ENCODE results near the gene SLC4A9.
A peak's percentile ranks its signal among the peaks of the same experiment; 100 is the strongest.
"Not testable (repeated sequence)": the region's sequence is repeated elsewhere in the genome, so short reads cannot be mapped to it uniquely, and the experiment has no call there.

The SLC4A9 gene

DNA sequence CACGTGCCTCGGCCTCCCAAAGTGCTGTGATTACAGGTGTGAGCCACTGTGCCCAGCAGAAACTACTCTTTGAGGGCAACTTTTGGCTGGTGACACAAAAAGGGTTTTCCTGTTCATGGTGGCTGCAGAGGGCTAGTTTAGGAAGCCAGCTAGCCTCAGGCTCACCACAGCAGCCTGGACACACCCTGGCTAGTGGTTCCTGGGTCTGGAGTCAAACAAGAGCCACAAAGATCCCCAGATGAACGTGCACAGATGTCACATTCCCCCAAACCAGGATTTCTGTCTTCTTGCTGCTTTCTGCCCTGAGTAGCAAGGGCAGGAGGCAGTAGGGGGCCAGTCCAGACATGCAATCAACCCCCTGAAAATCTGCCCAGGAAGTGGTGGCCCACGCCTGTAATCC, 20.4 kb upstream of the SLC4A9 start:
- DNase-seq (ENCODE audit: low spot score) = no peak

DNA sequence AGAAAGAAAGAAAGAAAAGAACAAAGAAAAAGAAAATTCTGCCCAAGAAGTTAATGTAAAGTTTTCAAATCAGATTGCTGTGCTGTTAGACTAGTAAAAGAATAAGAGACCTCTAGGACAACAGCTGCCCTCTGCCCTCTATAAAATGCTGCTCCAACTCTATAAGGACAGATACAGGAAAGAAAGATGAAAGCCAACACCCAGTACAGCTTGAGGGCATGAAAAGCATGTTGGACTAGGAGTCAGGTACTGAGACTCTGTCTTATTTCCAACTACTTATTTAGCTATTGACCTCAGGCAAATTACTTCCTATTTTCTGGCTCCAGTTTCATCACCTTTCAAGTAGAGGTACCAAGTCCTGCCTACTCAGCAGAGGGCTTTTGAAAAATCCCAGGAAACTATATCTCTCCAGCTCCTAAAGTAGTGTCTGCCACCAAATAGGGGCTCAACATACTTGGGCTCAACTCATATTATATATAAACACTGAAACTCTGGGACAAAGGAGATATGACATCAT, 19.3 kb upstream of the SLC4A9 start:
- DNase-seq (ENCODE audit: low spot score) = no peak

DNA sequence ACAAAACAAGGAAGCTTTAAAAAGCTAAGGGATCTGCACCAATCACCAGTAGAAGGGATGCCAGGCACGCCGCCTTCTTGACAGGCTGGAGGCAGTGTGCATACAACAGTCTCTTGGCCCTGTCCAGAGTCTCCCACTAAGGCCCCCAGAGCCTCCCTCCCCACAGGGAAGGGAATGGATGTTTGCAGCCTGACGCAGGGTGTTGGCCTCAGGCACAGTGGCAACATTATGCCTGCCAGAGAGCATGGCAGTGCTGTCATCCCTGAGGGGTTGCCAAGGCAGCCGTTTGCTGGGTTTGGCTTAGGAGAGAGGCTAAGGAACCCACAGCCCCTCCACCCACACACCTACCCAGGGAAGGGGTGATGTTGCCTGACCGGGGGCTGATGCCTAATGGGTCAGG, 18.4 kb upstream of the SLC4A9 start:
- DNase-seq (ENCODE audit: low spot score) = no peak

DNA sequence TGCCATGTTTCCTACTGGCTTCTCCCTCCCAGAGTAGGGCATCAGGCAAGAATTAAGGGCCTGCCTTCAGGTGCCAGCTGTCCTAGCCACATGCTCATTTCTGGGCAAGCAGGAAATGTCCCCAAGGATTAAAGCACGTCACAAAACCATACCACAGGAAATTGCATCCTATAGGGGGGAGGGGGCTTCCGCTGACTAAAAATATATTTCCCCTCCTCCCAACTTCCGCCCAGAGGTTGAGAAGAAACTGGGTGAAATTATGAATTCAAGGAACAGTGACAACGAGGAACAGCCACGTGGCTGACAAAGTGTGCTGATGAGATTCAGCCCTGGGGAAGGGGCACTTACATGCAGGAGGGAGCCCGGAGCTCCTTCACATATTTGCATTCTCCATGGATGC, 17.7 kb upstream of the SLC4A9 start:
- no peak for DNase-seq (ENCODE audit: low spot score)

DNA sequence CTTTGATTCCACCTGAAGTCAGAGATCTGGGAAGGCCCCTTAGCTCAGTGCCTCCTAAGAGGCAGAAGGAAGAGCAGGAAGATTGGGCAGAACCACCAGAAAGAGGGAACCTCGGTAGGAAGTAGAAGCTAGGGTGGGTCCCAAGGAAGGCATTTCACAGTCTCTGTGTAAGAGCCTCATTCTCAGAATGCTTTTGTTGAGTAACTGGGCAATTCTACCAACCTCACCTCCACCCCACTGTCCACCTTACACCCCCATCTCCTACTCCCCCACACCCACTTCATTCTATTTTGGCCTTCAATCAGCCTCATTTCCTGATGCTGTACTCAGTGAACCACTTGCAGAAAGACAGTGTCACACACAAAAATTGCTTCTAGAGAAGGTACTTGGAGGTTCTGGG, 17.1 kb upstream of the SLC4A9 start:
- DNase-seq (ENCODE audit: low spot score) = no peak

DNA sequence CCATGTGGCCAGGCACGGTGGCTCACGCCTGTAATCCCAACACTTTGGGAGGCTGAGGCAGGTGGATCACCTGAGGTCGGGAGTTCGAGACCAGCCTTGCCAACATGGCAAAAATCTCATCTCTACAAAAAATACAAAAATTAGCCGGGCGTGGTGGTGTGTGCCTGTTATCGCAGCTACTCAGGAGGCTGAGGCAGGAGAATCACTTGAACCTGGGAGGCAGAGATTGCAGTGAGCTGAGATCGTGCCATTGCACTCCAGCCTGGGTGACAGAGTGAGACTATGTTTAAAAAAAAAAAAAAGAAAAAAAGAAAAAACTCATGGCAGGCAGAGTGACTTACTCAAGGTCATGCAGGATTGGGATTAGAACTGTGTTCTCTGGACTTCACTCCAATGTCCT, 16.1 kb upstream of the SLC4A9 start:
- not testable (repeated sequence) for DNase-seq (ENCODE audit: low spot score)

DNA sequence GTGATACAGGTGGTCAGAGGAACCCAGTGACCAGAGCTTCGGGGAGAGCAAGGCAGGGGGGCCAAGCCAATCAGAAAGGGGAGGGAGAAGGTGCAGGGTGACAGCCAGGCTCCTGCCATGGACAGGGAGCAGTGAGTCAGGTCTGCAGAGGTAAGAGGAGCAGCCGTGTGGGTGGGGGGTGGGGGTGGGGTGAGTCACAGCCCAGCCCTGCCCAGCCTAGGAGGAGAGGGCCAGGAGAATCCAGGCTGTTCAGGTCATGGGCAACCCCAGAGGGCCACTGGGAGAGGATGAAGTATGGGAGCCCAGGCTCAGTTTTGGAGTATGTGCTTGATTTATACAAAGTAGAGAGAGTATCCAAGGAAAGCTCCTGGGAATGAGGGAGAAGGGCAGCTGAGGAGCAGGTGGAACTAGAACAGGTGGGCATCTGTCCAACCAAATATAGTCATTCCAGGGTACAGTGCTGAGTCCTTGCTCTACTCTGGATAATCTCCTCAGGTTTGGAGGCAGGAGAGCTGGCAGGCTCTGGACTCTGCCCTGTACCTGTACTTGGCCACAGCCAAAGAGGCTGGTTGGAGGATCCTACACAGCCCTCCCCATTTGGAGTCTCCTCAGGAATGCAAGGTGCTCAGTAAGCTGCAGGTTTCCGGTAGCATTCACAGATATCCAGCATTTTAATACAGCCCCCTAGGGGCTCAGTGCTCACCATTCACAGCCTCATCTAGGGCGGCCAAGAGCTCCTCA, 15.1 kb upstream of the SLC4A9 start:
- DNase-seq (ENCODE audit: low spot score) = no peak

DNA sequence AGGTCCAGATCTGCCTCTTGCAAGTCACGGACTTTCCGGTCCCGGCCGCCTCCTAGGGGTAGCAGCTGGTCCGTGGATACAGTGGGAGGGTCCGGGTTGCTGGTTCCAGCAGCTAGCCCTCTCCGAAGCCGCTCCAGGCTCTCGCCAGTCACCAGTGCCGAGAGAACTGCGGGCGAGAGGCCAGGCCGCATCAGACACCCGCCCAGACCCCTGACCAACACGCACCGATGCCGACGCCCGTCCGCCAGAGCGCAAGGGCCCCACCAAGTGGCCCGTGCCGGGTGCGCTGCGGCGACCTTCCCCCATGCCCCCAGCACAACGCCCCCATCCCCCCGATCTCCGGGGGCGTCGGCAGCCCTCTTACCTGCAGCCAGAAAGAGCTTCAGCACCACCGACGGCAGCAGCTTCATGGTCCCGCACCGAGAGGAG, 14.1 kb upstream of the SLC4A9 start:
- DNase-seq (ENCODE audit: low spot score) = no peak

DNA sequence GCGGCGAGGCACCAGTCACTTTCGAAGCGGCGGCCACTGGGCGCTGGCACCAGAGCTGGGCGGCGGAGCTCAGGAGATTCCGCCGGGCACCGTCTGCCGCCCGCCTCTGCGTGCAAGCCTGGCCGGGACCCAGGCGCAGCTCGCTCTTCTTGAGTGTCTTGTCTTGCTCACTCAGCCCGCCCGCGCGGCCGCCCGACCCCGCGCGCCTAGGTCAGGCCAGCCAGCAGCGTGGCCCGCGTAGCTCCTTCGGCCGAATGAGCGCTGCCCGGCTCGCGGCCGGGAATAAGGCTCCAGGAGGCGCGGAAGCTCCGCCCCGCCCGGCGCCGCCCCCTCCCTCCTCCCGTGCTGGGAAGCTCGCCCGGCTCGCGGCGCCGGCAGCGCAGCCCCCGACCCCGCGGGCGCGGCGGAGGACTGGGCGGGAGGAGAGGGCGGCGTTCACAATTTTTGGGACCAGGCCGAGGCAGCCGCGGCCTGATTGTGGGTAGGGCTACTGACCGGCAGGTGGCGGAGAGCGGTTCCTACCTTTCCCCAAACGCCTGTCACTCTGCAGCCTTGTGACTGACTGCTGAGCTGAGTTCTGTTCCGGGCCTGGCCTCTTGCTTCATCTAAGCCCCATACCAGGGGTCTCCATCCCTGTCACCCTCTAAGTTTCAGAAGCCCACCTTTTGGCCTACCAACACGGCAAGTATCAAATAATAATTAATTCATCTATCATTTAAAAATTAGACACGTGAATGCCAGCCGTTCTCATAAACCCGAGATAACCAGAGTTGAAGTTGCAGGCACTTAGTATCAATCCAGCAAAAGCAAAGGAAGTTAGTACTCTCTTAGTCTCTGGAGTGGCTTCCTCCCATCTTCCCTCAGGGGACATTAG, 13.4 kb upstream of the SLC4A9 start, which contains the start of gene HBEGF:
Gene HBEGF (minus strand): TSS at position 256 of the 874 bp plus-strand sequence. CDS start 275 bp downstream, outside the sequence.
- peak; percentile 54 for DNase-seq (ENCODE audit: low spot score)

DNA sequence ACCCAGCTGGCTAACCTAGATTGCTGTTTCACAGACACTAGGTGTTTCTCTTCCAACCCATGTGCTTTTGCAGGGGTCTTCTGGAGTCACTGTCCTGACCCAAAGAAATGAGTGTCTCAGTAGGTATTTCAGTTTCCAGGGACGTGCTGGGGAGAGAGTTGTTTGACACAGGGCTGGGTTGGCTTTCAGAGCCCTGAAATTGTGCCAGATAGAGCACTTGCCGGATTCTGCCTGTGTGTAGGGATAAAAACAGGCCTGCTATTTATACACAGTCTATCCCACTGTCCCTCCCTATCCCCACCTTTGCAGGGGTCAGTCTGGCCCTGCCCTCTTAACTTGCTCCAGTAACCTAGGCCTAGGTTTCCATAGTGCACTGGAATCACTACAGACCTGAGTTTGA, 12.6 kb upstream of the SLC4A9 start:
- DNase-seq (ENCODE audit: low spot score) = no peak

DNA sequence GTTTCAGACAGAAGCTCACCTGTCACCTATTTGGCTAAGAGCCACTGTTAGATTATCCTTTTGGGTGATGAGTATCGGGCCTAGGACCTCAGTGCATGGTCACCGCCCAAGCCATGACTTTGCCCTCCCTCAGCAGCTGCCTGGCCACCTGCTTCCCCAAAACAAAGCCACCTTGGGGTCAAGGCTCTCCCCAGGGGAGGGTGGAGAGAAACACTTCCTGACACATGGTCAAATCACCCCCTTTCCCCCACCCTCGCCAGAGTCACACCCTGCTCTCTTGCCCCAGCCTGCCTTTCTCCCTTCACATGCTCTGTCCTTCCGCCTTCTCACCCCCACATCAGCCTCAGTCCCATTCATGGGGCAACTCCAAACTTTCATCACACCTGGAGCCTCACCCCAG, 11.9 kb upstream of the SLC4A9 start:
- DNase-seq (ENCODE audit: low spot score) = no peak

DNA sequence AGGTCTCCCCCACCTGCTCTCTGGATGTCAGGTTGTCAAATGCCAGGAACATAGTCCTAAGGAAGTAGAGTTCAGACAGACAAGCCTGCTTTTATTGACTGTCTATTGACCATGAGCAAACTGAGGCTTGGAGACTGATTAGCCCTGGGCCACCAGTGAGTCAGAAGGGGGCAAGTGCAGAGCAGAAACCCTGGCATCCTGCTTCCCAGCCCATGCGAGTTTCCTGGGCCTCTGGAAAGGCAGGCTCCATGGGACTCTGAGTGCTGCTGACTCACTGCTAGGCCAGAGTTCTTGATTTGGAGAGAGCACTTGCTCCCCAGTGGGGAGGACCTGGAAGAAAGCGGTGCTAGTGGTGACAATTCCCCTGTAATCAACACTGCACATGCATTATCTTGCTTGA, 10.8 kb upstream of the SLC4A9 start:
- DNase-seq (ENCODE audit: low spot score) = no peak

DNA sequence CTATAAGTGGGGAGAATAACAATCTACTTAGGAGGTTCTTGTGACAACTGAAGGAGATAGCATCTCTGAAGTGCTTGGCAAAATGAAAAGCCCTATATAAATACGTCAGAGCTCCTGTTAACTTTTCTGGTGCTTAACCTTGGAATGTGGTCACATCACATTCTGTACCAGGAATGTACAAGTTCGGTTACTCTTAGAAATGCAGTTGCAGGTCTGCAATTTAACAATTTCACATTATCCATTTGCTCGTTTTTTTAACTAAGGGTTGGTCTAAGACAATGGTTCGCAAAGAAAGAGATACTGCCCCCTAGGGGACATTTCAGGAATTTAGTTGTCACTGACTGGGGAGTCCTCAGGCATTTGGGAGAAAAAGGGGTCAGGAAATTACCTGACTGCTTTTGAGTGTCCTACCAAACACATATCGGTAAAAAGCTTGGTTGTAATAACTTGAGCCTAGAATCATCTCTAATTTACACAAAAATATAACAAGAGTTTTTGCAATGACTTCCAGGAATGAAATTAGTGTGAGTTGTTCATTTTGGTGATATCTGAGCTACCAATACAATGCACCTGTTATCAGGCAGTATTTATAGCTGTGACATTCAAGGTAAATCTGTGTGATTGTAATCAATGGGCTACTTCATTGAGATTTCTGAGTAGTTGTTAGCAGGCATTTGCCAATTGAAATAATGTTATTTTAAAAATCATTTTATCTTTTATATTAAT, 8.2 kb upstream of the SLC4A9 start:
- peak; percentile 78 for DNase-seq (ENCODE audit: low spot score)

DNA sequence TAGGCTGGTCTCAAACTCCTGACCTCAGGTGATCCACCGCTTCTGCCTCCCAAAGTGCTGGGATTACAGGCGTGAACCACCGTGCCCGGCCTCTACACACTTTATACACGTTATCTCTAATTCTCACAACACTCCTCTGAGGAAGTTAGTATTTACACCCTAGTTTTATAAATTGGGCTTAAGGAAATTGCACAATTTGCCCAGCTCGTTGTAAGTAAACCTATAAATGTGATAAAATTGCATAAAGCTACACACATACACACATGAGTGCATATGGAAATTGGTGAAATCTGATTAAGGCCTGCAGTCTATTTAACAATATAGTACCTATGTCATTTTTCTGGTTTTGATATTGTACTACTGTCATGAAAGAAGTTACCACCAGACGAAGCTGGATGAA, 4.4 kb upstream of the SLC4A9 start:
- DNase-seq (ENCODE audit: low spot score) = no peak

DNA sequence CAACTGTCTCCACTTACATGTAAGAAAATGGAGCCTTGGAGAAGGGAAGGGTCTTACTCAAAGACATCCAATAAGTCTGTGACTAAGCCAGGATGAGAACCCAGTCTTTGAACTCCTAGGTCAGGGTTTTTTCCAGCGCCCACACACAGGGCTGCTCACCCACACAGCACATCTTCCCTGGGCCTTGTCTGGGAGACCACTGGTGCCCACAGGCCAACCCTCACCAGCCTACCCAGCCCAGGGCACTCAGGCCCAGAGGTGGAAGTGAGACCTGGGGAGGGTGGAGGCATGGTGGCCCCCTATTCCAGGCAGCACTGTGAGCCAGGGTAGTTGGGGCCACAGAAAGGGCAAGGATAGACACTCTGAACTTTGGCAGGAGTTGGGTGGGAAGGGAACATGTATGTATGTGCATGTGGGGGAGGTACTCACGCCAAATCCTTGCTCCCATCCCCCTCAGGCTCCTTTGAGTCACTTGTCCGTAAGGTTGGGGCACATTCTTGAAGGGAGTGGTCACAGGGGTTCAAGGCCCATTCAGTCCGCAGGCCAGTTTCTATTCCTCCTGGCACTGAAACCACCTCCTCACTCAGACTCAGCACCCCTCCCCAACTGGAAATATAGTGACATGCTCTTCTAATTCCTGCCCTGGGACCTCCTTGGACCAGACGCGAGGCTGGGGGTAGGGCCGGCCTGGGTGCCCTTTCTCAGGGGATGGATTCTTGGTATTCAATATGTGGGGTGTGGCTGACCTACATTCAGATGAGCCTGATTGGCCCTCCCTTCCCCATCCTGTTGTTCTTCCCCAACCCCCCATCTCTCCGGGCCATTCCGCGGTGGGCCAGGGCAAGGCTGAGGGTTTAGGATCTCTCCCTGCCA, 2.9 kb upstream of the SLC4A9 start:
- DNase-seq (ENCODE audit: low spot score) = no peak

DNA sequence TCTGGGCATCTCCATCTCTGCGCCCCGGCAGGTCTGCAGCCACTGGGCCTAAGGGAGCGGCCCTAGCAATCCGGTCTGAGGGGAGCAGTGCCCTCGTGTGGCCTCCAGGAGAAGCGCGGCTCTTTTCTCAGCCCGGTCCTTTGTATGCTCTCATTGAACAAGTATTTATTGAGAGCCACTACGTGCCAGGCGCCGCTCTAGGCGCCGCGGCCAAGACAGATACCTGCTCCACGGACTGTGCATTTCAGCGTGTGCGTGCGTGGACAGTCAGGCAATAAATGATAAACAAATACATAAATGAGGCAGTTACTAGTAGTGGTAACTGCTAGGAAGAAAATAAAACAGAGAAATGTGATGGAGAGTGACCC, 2.3 kb upstream of the SLC4A9 start:
- DNase-seq (ENCODE audit: low spot score) = peak; percentile 72

DNA sequence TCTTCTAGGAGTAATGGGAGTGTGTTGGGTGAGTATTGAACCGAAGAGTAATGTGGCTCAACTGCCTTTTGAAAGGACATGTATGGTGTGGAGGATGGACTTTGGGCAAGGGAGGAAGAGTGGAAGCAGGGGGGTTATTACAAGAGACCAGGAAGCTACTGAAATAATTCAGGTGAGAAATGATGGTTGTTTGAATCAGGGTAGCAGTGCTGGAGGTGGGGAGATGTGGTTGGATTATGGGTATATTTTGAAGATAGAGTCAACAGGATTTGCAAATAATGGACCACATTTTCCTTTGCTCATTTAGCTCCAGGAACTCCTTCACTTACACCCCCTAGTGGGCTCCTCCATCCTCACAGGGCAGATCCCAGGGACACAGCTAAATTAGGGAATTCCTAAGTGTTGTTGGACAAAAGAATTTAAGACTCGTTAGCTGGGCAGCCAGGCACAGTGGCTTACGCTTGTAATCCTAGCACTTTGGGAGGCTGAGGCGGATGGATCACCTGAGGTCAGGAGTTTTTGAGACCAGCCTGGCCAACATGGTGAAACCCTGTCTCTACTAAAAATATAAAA, 1.2 kb upstream of the SLC4A9 start:
- DNase-seq (ENCODE audit: low spot score) = no peak

DNA sequence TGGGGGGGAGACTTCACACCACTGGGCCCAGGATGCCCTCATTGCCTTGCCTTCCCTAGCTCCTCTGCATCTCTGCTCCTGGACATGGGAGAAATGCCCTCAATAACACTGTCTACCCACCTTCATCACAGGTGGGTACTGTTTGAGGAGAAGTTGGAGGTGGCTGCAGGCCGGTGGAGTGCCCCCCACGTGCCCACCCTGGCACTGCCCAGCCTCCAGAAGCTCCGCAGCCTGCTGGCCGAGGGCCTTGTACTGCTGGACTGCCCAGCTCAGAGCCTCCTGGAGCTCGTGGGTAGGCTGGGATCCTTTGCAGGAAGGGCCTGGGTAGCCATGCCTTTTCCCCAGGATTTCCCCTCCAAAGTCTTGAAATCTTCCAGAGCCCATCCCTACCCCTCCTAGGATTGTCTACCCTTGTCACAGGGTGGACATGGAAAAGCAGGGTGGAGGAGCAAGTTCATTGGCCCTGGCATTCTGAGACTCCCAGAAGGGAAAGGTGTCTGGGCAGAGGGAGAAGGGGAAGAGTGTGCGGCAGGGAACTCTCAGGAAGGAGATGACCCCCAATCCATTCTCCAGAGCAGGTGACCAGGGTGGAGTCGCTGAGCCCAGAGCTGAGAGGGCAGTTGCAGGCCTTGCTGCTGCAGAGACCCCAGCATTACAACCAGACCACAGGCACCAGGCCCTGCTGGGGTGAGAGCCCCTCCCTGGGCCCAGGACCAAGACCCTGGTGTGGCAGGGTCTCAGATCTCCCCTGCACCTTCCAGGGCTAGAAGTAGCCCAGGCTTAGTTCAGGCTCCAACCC, 886 bp downstream of the SLC4A9 start:
- no peak for DNase-seq (ENCODE audit: low spot score)

DNA sequence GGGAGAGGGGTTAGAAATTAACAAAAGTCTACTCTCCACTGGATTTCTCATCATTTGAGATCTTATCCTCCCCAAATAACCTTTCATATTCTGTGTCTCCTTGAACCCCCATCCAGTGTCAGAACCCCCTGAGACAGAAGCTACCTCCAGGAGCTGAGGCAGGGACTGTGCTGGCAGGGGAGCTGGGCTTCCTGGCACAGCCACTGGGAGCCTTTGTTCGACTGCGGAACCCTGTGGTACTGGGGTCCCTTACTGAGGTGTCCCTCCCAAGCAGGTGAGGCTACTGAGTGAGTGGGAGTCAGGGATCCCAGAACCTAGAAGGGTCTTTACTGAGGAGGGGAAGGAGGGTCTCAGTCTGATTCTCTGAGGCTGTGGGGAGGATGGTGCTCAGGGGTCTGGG, 1.9 kb downstream of the SLC4A9 start:
- no peak for DNase-seq (ENCODE audit: low spot score)

DNA sequence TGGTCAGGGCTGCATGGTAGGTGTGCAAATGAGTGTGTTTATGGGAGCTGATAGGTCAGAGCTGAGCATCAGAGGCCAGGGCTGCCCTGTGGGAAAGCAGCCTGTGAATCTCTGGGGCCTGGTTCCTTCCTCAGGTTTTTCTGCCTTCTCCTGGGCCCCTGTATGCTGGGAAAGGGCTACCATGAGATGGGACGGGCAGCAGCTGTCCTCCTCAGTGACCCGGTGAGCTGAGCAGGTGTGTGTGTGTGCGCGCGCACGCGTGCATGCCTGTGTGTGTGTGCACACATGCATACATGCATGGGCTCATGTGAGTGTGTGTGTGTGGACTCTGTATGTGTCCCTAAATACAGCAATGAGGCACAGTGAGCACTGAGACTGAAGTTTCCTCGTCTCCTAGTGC, 2.3 kb downstream of the SLC4A9 start:
- no peak for DNase-seq (ENCODE audit: low spot score)

Data from hematopoietic multipotent progenitor cell treated with erythropoietin and hydrocortisone succinate and interleukin-3 and kit ligand, for 15 days (in vitro differentiated cells).